Mammary epithelial cell (primary cell): ENCODE data around the gene FAM193A.

Experiments used
- CTCF ChIP-seq, 2 donors: IDR thresholded peaks in 1 of 2; conservative IDR thresholded peaks in 1 of 2; 2 replicates each; pipeline ENCODE4 v1.5.1; 2011 to 2012; ENCODE audit warnings: inconsistent platforms in 2 of 2, low read length in 2 of 2, mild to moderate bottlenecking in 2 of 2, control low read depth in 1 of 2, low read depth in 1 of 2; ENCODE audit not compliant: insufficient read depth in 1 of 2; ENCODE audit errors: extremely low read depth in 1 of 2
- EZH2 ChIP-seq: IDR thresholded peaks from 2 replicates; pipeline ENCODE4 v1.6.1; 2012; ENCODE audit warnings: low read length, inconsistent platforms, borderline replicate concordance

- TF ChIP-seq CTCF (conservative IDR thresholded peaks at IDR 0.05 in 1 of 2, IDR thresholded peaks at IDR 0.05 in 1 of 2; ENCODE audit: extremely low read depth in 1 of 2, insufficient read depth in 1 of 2, low read depth in 1 of 2, low read length in 2 of 2) (no peak), EZH2 (no peak)
Observed at GRCh38 chr4:2497324-2497723, 39.1 kb upstream of the FAM193A start.
